MCF 10A (cell line): ENCODE results near the gene TMEM131L. TPM values are rescaled to one million over a fixed set of nuclear protein-coding genes. Genes with fewer than 3 reads are reported as not detected.
"Not testable (repeated sequence)": the region's sequence is repeated elsewhere in the genome, so short reads cannot be mapped to it uniquely, and the experiment has no call there.

Source experiments
- BruUV-seq: library from RNA; stranded (reverse); fragments of 400-500 nt; replicated peaks from 2 replicates; lab custom pipeline; 2021; lab: Mats Ljungman, UMichigan
- CTCF ChIA-PET: fragments of 300-600 bp; sonication (Branson Sonifier 250); formaldehyde crosslinking; extraction: SDS; loops from one replicate; lab custom pipeline; 2021; ENCODE audit warnings: antibody characterized with exemption, inconsistent platforms; lab: Yijun Ruan, JAX
- POLR2A ChIA-PET: fragments of 300-600, 350-650 bp; sonication (Branson Sonifier 250); formaldehyde crosslinking; extraction: SDS; loops from one replicate; lab custom pipeline; 2020; ENCODE audit warnings: antibody characterized with exemption, inconsistent platforms; lab: Yijun Ruan, JAX
- DNase-seq: peaks from one replicate; pipeline ENCODE4 v3.0.0-alpha.2; 2018; ENCODE audit not compliant: unreplicated experiment
- H3K27ac Mint-ChIP-seq: one replicate; pipeline ENCODE4 v1.8.0; 2022; ENCODE audit warnings: mild to moderate bottlenecking, low read depth, mixed read lengths; ENCODE audit not compliant: unreplicated experiment
- H3K27me3 Mint-ChIP-seq: one replicate; pipeline ENCODE4 v1.8.0; 2022; ENCODE audit warnings: mixed read lengths; ENCODE audit not compliant: insufficient read depth, unreplicated experiment
- H3K36me3 Mint-ChIP-seq: one replicate; pipeline ENCODE4 v1.8.0; 2022; ENCODE audit warnings: mild to moderate bottlenecking, moderate library complexity, mixed read lengths; ENCODE audit not compliant: insufficient read depth, unreplicated experiment
- H3K4me1 Mint-ChIP-seq: one replicate; pipeline ENCODE4 v1.8.0; 2022; ENCODE audit warnings: mixed read lengths; ENCODE audit not compliant: insufficient read depth, unreplicated experiment
- H3K4me3 Mint-ChIP-seq: one replicate; pipeline ENCODE4 v1.8.0; 2022; ENCODE audit warnings: mild to moderate bottlenecking, moderate library complexity, mixed read lengths; ENCODE audit not compliant: unreplicated experiment
- H3K9me3 Mint-ChIP-seq: one replicate; pipeline ENCODE4 v1.8.0; 2022; ENCODE audit warnings: mixed read lengths; ENCODE audit not compliant: unreplicated experiment
- intact Hi-C: fragments of 100-400 bp; cut with micrococcal nuclease; formaldehyde crosslinking; loops from 2 replicates; pipeline ENCODE4 v1.14.1; 2022
- total RNA-seq: library from RNA; stranded (reverse); gene quantifications from 2 replicates; pipeline ENCODE4 v1.2.3, GENCODE V29; 2022
- TF ChIP-seq, protein P1 (sequence below): fragments of 200-600 bp; IDR thresholded peaks from one replicate; pipeline ENCODE4 v1.8.0; 2022; ENCODE audit warnings: antibody characterized with exemption, mild to moderate bottlenecking; ENCODE audit not compliant: unreplicated experiment

Gene TMEM131L
- total RNA-seq, 1 experiment from 2014 or later, result 10.1 TPM

DNA sequence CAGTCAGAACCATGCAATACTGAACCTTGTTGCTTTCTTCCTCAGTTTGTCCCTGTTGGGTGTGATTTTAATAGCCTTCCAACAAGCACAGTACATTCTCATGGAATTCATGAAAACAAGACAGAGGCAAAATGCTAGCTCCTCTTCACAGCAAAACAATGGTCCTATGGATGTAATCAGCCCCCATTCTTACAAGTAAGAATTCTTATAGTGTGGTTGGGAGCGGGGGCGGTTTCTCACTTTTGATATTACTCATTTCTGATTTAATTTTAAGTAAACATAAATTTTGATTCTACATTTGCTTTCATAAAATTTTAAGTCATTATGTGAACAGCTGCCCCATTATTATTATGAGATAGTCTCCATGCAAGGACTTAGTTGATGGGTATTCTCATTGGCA is 137.1 kb downstream of the TMEM131L start:
- H3K9me3 Mint-ChIP-seq, result no peaks in the 10 kb centered on the region
- no peaks in the 10 kb centered on the region for H3K27me3 Mint-ChIP-seq
- no peak overlapping the region for H3K4me3 Mint-ChIP-seq
- no peaks in the 10 kb centered on the region for H3K4me1 Mint-ChIP-seq
- H3K27ac Mint-ChIP-seq, result no peak overlapping the region
- no TSS peak for BruUV-seq
- DNase-seq, result no peak
- peaks cover 55% of the 10 kb centered on the region for H3K36me3 Mint-ChIP-seq
- CTCF ChIA-PET, result interaction anchor here (0.7 kb wide), 1 partner anchor 121 kb away, joined by 5 read pairs; no protein-coding TSS in a partner anchor
- TF ChIP-seq, protein P1, sequence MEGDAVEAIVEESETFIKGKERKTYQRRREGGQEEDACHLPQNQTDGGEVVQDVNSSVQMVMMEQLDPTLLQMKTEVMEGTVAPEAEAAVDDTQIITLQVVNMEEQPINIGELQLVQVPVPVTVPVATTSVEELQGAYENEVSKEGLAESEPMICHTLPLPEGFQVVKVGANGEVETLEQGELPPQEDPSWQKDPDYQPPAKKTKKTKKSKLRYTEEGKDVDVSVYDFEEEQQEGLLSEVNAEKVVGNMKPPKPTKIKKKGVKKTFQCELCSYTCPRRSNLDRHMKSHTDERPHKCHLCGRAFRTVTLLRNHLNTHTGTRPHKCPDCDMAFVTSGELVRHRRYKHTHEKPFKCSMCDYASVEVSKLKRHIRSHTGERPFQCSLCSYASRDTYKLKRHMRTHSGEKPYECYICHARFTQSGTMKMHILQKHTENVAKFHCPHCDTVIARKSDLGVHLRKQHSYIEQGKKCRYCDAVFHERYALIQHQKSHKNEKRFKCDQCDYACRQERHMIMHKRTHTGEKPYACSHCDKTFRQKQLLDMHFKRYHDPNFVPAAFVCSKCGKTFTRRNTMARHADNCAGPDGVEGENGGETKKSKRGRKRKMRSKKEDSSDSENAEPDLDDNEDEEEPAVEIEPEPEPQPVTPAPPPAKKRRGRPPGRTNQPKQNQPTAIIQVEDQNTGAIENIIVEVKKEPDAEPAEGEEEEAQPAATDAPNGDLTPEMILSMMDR, result no peak
- POLR2A ChIA-PET, result no interaction called here
- intact Hi-C loops, result no loop called here

DNA sequence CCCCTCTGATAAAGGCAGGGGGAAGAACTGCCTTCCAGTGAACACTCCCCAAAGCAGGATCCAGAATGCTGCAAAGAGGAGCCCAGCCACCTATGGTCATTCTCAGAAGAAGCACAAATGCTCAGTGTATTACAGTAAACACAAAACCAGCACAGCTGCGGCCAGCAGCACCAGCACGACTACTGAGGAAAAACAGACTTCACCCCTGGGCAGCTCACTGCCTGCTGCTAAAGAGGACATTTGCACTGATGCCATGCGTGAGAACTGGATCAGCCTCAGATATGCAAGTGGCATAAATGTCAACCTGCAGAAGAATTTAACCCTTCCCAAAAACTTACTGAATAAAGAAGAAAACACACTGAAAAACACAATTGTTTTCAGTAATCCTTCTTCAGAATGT is 137.7 kb downstream of the TMEM131L start:
- H3K36me3 Mint-ChIP-seq, result peaks cover 50% of the 10 kb centered on the region
- ChIA-PET CTCF (interaction anchor here (0.7 kb wide), 1 partner anchor 121 kb away, joined by 5 read pairs; no protein-coding TSS in a partner anchor), POLR2A (no interaction called here)
- no peak overlapping the region for H3K4me3 Mint-ChIP-seq
- no peaks in the 10 kb centered on the region for H3K9me3 Mint-ChIP-seq
- H3K27ac Mint-ChIP-seq, result no peak overlapping the region
- no peaks in the 10 kb centered on the region for H3K27me3 Mint-ChIP-seq
- TF ChIP-seq, protein P1, result no peak
- H3K4me1 Mint-ChIP-seq, result no peaks in the 10 kb centered on the region
- no TSS peak for BruUV-seq
- intact Hi-C loops, result no loop called here
- no peak for DNase-seq

DNA sequence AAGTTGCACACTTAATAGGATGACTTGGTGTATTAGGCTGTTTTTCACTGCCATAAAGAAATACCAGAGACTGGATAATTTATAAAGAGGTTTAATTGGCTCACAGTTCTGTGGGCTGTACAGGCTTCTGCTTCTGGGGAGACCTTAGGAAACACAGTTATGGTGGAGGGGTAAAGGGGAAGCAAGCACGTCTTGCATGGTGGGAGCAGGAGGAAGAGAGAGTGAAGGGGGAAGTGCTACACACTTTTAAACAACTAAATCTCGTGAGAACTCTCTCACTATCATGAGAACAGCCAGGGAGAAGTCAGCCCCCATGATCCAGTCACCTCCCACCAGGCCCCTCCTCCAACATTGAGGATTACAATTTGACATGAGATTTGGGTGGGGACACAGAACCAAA is 142.9 kb downstream of the TMEM131L start:
- H3K36me3 Mint-ChIP-seq, result peaks cover 50% of the 10 kb centered on the region
- H3K27ac Mint-ChIP-seq, POLR2A ChIA-PET, H3K4me3 Mint-ChIP-seq, CTCF ChIA-PET, H3K9me3 Mint-ChIP-seq, H3K27me3 Mint-ChIP-seq, H3K4me1 Mint-ChIP-seq, BruUV-seq, DNase-seq, intact Hi-C loops: not testable (repeated sequence)

DNA sequence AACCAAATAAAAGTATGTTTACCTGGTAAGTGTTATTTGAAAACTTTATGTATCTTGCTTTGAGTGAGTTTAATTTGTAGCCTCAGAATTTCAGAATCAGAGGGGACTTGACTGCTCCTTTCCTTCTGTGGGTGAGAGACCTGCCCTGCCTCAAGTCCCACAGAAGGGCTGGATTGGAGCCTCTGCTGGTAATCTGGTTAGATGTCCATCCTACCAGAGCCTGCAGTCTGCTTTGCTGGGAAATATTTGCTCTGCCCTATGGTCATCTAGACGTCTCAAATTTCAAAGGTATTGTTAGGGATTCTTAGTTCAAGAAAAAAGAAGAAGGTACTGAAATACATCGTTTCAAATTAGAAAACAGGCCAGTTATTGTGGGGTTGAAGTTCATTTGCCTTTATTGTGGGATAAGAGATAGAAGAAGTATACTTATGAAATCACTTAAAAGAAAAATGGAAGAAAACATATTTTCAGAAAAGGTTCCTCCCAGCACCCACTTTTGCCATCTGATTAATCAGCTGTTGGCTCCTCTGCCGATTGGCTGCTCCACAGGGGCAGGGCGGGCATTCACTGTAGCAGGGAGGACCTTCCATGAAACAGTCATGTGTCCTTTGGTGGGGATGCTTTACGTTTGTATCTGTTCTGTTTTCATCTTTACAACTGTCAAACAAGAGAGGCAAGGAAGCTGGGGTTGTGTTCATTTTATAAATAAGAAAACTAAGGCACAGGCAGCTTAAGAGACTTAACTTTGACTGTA is 144.6 kb downstream of the TMEM131L start:
- no peak for DNase-seq
- H3K4me1 Mint-ChIP-seq, result peaks cover 6% of the 10 kb centered on the region
- ChIA-PET CTCF (interaction anchor here (0.6 to 0.9 kb wide), 2 partner anchors 29 to 257 kb away, joined by 3 read pairs; no protein-coding TSS in a partner anchor), POLR2A (interaction anchor here (0.6 kb wide), 1 partner anchor 178 kb away, joined by 5 read pairs; no protein-coding TSS in a partner anchor)
- H3K9me3 Mint-ChIP-seq, result no peaks in the 10 kb centered on the region
- no TSS peak for BruUV-seq
- no peaks in the 10 kb centered on the region for H3K27me3 Mint-ChIP-seq
- intact Hi-C loops, result no loop called here
- H3K36me3 Mint-ChIP-seq, result peaks cover 35% of the 10 kb centered on the region
- H3K27ac Mint-ChIP-seq, result no peak overlapping the region
- H3K4me3 Mint-ChIP-seq, result no peak overlapping the region
- TF ChIP-seq, protein P1, result no peak
